Purkinje cell (primary cell): ENCODE data around the gene AHCYL2. TPM values are rescaled to one million over a fixed set of nuclear protein-coding genes. Genes with fewer than 3 reads are reported as not detected.

Experiments
- polyA plus RNA-seq: library from polyadenylated mRNA; unstranded; fragments of >200 nt; fragmentation: Nextera tagmentation; gene quantifications from 2 replicates; pipeline ENCODE4 v1.2.1, GENCODE V29; 2014

Gene AHCYL2
- polyA plus RNA-seq = 21.0 and 21.2 TPM in 2 replicates

DNA sequence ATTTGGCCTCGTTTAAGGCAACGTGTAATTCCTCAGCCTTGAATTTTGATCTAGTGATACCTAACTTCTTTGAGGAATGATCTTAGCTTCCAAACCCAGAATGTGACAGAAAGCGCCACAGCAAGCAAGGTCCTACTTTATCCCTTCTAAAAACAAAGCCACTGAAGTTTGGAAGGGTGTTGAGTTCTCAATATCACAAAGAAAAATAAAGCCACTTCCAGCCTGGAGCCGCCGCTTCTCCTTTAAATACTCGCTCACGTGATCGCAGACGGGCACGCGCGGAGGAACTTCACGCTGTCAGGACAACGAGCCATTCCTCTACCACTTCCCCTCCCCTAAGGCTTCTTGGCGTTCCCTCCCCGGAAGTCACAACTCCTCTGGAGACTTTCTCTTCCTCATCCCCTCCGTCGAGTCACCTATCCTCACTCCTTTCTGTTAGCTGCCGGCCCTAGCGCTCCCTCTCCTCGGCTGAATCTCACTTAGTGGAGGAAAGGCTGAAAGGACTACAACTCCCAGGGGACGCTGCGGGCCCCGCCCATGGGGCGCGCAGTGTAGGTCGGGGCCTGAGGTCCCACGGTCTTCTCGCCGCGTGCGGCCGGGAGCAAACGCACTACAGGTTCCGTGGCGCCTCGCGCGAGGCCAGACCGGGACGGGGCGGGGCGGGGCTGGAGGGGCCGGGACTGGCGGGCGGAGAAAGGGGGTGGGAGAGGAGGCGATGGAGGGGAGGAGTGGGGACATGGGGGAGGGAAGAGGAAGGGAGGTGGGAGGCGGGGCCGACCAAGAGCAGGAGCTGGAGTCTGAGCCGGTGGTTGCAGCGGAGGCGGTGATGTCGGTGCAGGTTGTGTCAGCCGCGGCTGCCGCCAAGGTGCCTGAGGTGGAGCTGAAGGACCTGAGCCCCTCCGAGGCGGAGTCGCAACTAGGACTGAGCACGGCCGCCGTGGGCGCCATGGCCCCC lies at the start of gene AHCYL2:
TSS of gene AHCYL2 (plus strand) at position 780 of the 955 bp plus-strand sequence.

DNA sequence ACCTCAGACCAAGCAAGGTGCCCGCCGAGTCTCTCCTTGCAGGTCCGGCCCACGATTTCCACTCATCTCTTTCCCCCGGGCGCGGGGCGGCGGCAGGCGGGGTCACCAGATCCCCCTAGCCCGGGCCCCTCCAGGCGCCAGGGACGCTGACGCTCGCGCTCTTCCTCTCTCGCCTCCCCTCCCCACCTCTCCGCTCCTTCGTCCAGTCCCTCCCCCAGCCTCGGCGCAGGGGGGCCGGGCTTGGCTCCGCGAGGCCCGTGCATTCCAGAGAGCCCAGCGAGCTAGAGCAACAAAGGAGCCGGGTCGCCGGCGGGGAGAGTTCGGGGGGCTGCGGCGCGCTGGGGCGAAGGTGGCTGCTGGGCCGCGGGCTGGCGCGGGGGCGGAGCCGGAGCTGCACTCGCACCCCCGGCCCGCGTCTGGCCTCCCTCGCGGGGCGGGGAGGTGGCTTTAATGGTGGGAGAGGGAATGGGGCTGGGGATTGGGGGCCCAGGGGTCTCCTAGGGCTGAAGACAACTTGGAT lies 36.4 kb upstream of the AHCYL2 start, which contains the start of gene SMO:
TSS of gene SMO (plus strand) at position 262 of the 520 bp plus-strand sequence. CDS start 519 bp downstream, outside the sequence.

DNA sequence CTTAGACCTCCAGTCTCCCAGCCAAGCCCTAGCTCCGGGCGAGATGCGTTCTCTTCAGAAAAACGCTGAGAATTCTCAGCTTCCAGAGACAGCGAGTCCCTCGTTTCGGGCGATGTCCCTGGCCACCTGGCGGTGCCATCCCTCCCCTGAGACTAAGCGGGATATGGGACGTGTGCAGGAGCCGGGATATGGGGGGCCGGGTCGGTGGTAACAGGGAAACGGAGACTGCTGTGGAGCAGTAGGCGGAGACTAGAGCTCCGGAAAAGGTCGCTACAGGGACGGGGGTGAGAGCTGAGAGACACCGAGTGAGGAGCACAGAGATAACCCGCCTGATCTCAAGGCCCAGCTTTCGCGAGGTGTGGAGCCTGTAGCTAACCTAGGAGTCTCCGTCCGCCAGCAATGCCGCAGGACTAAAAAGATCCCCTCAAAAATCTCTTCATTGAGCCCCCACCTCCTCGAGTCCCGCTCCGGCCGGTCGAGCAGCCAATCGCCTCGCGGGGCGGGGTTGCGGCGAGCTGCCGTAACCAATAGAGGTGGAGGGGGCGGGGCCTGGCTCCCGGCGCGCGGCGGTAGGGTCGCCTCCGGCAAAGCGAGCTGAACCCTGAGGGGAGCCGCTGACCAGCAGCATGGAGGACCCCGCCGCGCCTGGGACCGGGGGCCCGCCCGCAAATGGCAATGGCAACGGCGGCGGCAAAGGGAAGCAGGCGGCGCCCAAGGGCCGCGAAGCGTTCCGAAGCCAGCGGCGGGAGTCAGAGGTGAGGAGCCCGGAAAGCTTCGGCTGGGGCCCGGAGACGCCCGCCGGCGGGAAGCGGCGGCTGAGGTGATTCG lies 209.2 kb downstream of the AHCYL2 start, which contains the start of gene STRIP2:
TSS of gene STRIP2 (plus strand) at position 586 of the 828 bp plus-strand sequence. CDS start at position 627, 41 bp downstream.

Other genes starting within 250 kb of the AHCYL2 start
- gene TNPO3, start 169.9 kb upstream of the AHCYL2 start, polyA plus RNA-seq = 19.0 and 19.5 TPM in 2 replicates
- 0.92 and 3.7 TPM in 2 replicates for gene TSPAN33, start 80.3 kb upstream of the AHCYL2 start, polyA plus RNA-seq
- 1.0 and 2.7 TPM in 2 replicates for gene SMO, start 36.4 kb upstream of the AHCYL2 start, polyA plus RNA-seq
- gene STRIP2, start 209.4 kb downstream of the AHCYL2 start, polyA plus RNA-seq = 42.9 and 48.9 TPM in 2 replicates